OCI-LY7 (cell line): Measurements from ENCODE around the gene SIRT3. TPM values are rescaled to one million over a fixed set of nuclear protein-coding genes. Genes with fewer than 3 reads are reported as not detected.

Experiments used
- BruUV-seq: library from RNA; stranded (reverse); fragments of 400-500 nt; replicated peaks from 2 replicates; lab custom pipeline; 2021; lab: Mats Ljungman, UMichigan
- CTCF ChIA-PET: fragments of 300-600 bp; sonication (Branson Sonifier 250); formaldehyde crosslinking; loops from one replicate; lab custom pipeline; 2022; ENCODE audit warnings: antibody characterized with exemption; ENCODE audit not compliant: unreplicated experiment; lab: Charles Lee
- POLR2A ChIA-PET: fragments of 300-600 bp; sonication (Branson Sonifier 250); formaldehyde crosslinking; loops from one replicate; lab custom pipeline; 2022; ENCODE audit warnings: antibody characterized with exemption; lab: Charles Lee
- DNase-seq: peaks from one replicate; pipeline ENCODE4 v3.0.0-alpha.2; 2015; ENCODE audit warnings: low spot score
- H2AFZ ChIP-seq: fragments of 200-600 bp; sonication (generic), shearing (Covaris generic); 2 replicates; pipeline ENCODE4 v1.6.1; 2014; ENCODE audit warnings: mild to moderate bottlenecking, antibody characterized with exemption, low read length, moderate library complexity
- H3K27ac ChIP-seq: fragments of 200-600 bp; sonication (generic); 2 replicates; pipeline ENCODE4 v1.5.1; 2014; ENCODE audit warnings: mixed run types, low read depth, mild to moderate bottlenecking, moderate library complexity, low read length, inconsistent platforms; ENCODE audit not compliant: poor library complexity, severe bottlenecking
- H3K36me3 ChIP-seq: fragments of 200-600 bp; sonication (generic); 2 replicates; pipeline ENCODE4 v1.6.1; 2014; ENCODE audit warnings: mild to moderate bottlenecking, antibody characterized with exemption, low read length, moderate library complexity, mixed read lengths; ENCODE audit not compliant: insufficient read depth
- H3K4me1 ChIP-seq: fragments of 200-600 bp; sonication (generic); 2 replicates; pipeline ENCODE4 v1.5.1; 2014; ENCODE audit warnings: mild to moderate bottlenecking, low read length; ENCODE audit not compliant: insufficient read depth, poor library complexity, severe bottlenecking
- H3K4me2 ChIP-seq: fragments of 200-600 bp; sonication (generic); 2 replicates; pipeline ENCODE4 v1.6.1; 2014; ENCODE audit warnings: mild to moderate bottlenecking, low read length
- H3K4me3 ChIP-seq: fragments of 200-600 bp; sonication (generic); 2 replicates; pipeline ENCODE4 v1.5.1; 2014; ENCODE audit warnings: mild to moderate bottlenecking, low read depth, low read length; ENCODE audit not compliant: poor library complexity, severe bottlenecking
- H3K79me2 ChIP-seq: fragments of 200-600 bp; sonication (generic); 2 replicates; pipeline ENCODE4 v1.6.1; 2016; ENCODE audit warnings: low read depth, mild to moderate bottlenecking, low read length, moderate library complexity, mixed read lengths; ENCODE audit not compliant: insufficient read depth
- H3K9me2 ChIP-seq: fragments of 200-600 bp; sonication (generic); 2 replicates; pipeline ENCODE4 v1.6.1; 2016; ENCODE audit warnings: mild to moderate bottlenecking, low read length, mixed read lengths; ENCODE audit not compliant: insufficient read depth
- H3K9me3 ChIP-seq: fragments of 200-600 bp; sonication (generic); 2 replicates; pipeline ENCODE4 v1.6.1; 2014; ENCODE audit warnings: mild to moderate bottlenecking, mixed run types, low read length, mixed read lengths
- H4K20me1 ChIP-seq: fragments of 200-600 bp; sonication (generic); 2 replicates; pipeline ENCODE4 v1.6.1; 2014; ENCODE audit warnings: mild to moderate bottlenecking, antibody characterized with exemption, low read length, moderate library complexity, mixed read lengths; ENCODE audit not compliant: insufficient read depth
- CTCF ChIP-seq: fragments of 200-600 bp; sonication (generic); conservative IDR thresholded peaks from 2 replicates; pipeline ENCODE4 v1.5.1; 2014; ENCODE audit warnings: mild to moderate bottlenecking, antibody characterized with exemption, low read length, moderate library complexity, mixed read lengths
- EZH2phosphoT487 ChIP-seq: fragments of 200-600 bp; sonication (generic); IDR thresholded peaks from 2 replicates; pipeline ENCODE4 v1.6.1; 2018; ENCODE audit warnings: low read depth, borderline replicate concordance, mild to moderate bottlenecking, mixed run types, antibody characterized with exemption, low read length, moderate library complexity, mixed read lengths
- intact Hi-C: fragments of 100-400 bp; cut with micrococcal nuclease; formaldehyde crosslinking; loops from one replicate; pipeline ENCODE4 v1.10.0; 2022; ENCODE audit not compliant: unreplicated experiment
- total RNA-seq, 2 experiments: library from RNA; depleted of rRNA in 1 of 2; stranded (reverse); fragments of >200 nt in 1 of 2; shearing (Covaris generic) in 1 of 2; gene quantifications; 2 replicates each; pipeline ENCODE4 v1.2.3, GENCODE V29; 2014 to 2022

The SIRT3 gene
- total RNA-seq, 2 experiments from 2014 or later, result 8.5 to 21.0 TPM

DNA sequence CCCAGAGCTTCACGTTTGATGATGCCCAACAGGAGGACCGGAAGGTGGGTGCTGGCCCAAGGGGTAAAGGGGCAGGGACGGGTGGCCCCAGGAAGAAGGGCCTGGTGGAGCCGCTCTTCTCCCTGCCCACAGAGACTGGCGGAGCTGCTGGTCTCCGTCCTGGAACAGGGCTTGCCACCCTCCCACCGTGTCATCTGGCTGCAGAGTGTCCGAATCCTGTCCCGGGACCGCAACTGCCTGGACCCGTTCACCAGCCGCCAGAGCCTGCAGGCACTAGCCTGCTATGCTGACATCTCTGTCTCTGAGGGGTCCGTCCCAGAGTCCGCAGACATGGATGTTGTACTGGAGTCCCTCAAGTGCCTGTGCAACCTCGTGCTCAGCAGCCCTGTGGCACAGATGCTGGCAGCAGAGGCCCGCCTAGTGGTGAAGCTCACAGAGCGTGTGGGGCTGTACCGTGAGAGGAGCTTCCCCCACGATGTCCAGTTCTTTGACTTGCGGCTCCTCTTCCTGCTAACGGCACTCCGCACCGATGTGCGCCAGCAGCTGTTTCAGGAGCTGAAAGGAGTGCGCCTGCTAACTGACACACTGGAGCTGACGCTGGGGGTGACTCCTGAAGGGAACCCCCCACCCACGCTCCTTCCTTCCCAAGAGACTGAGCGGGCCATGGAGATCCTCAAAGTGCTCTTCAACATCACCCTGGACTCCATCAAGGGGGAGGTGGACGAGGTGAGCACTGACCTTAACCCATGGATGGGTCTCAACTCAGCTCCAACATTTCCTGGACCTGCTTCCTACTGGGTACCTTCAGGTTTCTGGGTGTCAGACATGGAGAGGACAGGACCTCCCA is 26.6 kb downstream of the SIRT3 start:
- H2AFZ ChIP-seq, result no peak overlapping the region
- peaks cover 36% of the 10 kb centered on the region for H3K79me2 ChIP-seq
- peaks cover 26% of the 10 kb centered on the region for H3K4me1 ChIP-seq

DNA sequence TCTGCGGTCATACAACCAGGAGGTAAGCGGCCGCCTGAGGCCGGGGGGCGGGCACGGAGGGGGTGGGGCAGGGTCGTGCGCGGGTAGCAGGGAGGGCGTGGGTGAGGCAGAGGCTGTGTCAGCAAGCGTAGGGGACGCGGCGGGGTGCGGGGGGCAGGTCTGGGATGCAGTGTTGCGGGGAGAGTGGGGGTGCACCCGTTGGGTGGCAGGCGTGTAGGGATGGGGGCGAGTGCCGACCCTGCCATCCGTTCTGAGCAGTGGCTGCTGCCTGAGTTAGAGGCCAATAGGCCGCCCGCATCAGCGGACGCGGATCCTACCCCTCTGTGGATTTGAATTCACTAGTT is 27.3 kb downstream of the SIRT3 start:
- H3K79me2 ChIP-seq, result peaks cover 36% of the 10 kb centered on the region
- peak overlapping the region; percentile 98 for H3K4me3 ChIP-seq
- no peak for TF ChIP-seq EZH2phosphoT487
- no peak for TF ChIP-seq CTCF
- no peaks in the 10 kb centered on the region for H3K9me3 ChIP-seq
- H2AFZ ChIP-seq, result peak overlapping the region; percentile 41; the same call in 1 of the 2 replicates
- no TSS peak for BruUV-seq
- intact Hi-C loops, result loop anchor here (1.0 to 5.0 kb wide), 4 partner anchors 15 to 298 kb away; partner anchors contain the start of genes PTDSS2 and RNH1
- peaks cover 64% of the 10 kb centered on the region for H3K36me3 ChIP-seq
- H3K4me1 ChIP-seq, result peaks cover 26% of the 10 kb centered on the region
- no peaks in the 10 kb centered on the region for H4K20me1 ChIP-seq
- POLR2A ChIA-PET, result interaction anchor here (0.6 to 1.6 kb wide), 3 partner anchors 22 to 333 kb away, joined by 3 to 5 read pairs (median 4); partner anchors contain the start of gene PTDSS2
- peak; percentile 30 for DNase-seq
- peak overlapping the region; percentile 97 for H3K27ac ChIP-seq
- H3K9me2 ChIP-seq, result no peaks in the 10 kb centered on the region
- peak overlapping the region; percentile 90 for H3K4me2 ChIP-seq
- CTCF ChIA-PET, result no interaction called here

More for the DNA sequence above, 26.6 kb downstream of the SIRT3 start:
- peak overlapping the region; percentile 90 for H3K4me2 ChIP-seq
- no peaks in the 10 kb centered on the region for H4K20me1 ChIP-seq
- peaks cover 64% of the 10 kb centered on the region for H3K36me3 ChIP-seq
- peak overlapping the region; percentile 98 for H3K4me3 ChIP-seq
- ChIA-PET POLR2A (interaction anchor here (0.6 to 1.6 kb wide), 3 partner anchors 21 to 333 kb away, joined by 3 to 5 read pairs (median 4); partner anchors contain the start of gene PTDSS2), CTCF (no interaction called here)
- intact Hi-C loops, result loop anchor here (1.0 to 5.0 kb wide), 4 partner anchors 15 to 298 kb away; partner anchors contain the start of genes PTDSS2 and RNH1
- H3K9me3 ChIP-seq, result no peaks in the 10 kb centered on the region
- TF ChIP-seq EZH2phosphoT487 (no peak), CTCF (0 out of 2 replicates have a peak, but pooled peaks have one; percentile 20)
- peak overlapping the region; percentile 97 for H3K27ac ChIP-seq
- DNase-seq, result peak; percentile 33
- no TSS peak for BruUV-seq
- no peaks in the 10 kb centered on the region for H3K9me2 ChIP-seq
